ENCODE results near the gene FOXM1.

GRCh38 chr12:2811801-2812200 is 65.2 kb downstream of the FOXM1 start:
- TF ChIP-seq TCF4 (CRISPR knock-in tag; IDR thresholded peaks at IDR 0.05; ENCODE audit: borderline replicate concordance) (no peak), BACH2 (CRISPR knock-in tag; IDR thresholded peaks at IDR 0.05; ENCODE audit: borderline replicate concordance) (no peak), RARB (CRISPR knock-in tag; IDR thresholded peaks at IDR 0.05) (no peak), ZNF8 (CRISPR knock-in tag; IDR thresholded peaks at IDR 0.05) (no peak), ZFP3 (CRISPR knock-in tag; IDR thresholded peaks at IDR 0.05) (no peak), SNAI2 (CRISPR knock-in tag; IDR thresholded peaks at IDR 0.05) (no peak), OSR1 (CRISPR knock-in tag; IDR thresholded peaks at IDR 0.05) (no peak)
- TF ChIP-seq, protein P1, sequence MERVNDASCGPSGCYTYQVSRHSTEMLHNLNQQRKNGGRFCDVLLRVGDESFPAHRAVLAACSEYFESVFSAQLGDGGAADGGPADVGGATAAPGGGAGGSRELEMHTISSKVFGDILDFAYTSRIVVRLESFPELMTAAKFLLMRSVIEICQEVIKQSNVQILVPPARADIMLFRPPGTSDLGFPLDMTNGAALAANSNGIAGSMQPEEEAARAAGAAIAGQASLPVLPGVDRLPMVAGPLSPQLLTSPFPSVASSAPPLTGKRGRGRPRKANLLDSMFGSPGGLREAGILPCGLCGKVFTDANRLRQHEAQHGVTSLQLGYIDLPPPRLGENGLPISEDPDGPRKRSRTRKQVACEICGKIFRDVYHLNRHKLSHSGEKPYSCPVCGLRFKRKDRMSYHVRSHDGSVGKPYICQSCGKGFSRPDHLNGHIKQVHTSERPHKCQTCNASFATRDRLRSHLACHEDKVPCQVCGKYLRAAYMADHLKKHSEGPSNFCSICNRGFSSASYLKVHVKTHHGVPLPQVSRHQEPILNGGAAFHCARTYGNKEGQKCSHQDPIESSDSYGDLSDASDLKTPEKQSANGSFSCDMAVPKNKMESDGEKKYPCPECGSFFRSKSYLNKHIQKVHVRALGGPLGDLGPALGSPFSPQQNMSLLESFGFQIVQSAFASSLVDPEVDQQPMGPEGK (CRISPR knock-in tag; IDR thresholded peaks at IDR 0.05; ENCODE audit: borderline replicate concordance), result no peak

Data from SK-N-SH treated with all-trans-retinoic acid at 6 μM for 48 hours (cell line).